ENCODE measurements around the gene F11.
"Not testable (repeated sequence)": the region's sequence is repeated elsewhere in the genome, so short reads cannot be mapped to it uniquely, and the experiment has no call there.

The F11 gene

DNA sequence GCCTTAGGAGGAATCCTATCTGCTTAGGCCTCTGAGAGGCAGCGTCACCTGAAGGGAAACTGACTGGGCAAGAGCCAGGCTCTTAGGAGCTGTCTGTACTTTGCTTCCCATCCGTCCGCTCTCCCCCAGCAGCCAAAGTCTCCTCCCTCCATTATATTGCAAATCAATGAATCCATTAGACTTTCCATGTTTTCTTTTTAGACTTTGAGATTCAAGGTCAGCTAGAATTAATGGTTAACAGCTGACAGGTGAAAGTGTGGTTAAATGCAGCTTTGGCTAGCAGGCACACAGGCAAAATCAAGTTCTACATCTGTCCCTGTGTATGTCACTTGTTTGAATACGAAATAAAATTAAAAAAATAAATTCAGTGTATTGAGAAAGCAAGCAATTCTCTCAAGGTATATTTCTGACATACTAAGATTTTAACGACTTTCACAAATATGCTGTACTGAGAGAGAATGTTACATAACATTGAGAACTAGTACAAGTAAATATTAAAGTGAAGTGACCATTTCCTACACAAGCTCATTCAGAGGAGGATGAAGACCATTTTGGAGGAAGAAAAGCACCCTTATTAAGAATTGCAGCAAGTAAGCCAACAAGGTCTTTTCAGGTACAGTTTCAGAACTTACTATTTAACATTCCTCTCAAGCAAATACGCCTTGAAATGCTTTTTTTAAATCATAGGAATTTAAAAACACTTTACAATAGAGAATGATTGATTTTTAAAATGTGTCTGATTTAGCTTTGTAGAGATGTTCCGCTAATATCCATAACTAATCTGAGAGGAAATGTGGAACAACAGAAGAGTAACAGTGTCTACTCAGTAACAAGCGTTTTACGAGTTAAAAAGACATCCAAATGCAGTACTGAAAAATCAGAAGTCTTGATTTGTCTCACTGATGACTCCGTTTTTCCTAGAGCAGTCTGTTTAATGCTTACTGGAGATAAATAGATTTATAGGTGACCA lies at the start of gene F11:
F11 (plus strand) TSS at position 507 of the 970 bp plus-strand sequence. CDS start 948 bp downstream, outside the sequence.
- no peak for DNase-seq

- DNase-seq, result no peak
Measured at GRCh38 chr4:186216465-186217024, 49.4 kb upstream of the F11 start.

DNA sequence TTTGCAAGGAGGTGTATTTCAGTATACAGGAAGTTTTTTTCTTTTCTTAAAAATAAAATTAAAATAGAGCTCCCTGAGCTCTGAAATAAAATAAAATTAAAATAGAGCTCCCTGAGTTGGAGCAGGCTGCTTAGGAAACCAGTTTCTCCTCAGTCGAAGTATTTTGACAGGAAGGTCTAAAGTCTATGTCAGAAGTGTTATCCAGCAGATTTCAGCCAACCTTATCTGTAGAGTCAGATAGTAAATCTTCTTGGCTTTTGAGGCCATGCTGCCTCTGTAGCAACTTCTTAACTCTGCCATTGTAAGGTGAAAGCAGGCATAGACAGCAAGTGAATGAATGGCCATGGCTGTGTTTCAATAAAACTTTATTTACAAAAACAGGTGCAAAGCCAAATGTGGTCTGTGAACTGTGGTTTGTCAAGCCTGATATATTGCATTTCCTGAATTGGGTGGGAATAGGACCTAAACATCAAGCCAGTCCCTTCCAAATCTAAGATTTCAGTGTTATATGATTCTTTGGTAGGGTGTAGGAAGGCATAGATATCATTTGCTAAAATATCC lies 48.2 kb upstream of the F11 start:
- DNase-seq, result no peak

- no peak for DNase-seq
Measured at GRCh38 chr4:186221624-186222023, 44.4 kb upstream of the F11 start.

- DNase-seq, result no peak
Measured at GRCh38 chr4:186225848-186226247, 40.1 kb upstream of the F11 start.

GRCh38 chr4:186226521-186227189 lies 39.3 kb upstream of the F11 start:
- no peak for DNase-seq

- DNase-seq, result no peak
Measured at GRCh38 chr4:186227221-186227620, 38.8 kb upstream of the F11 start, which contains the start of gene KLKB1. Gene KLKB1, plus strand, starts transcription at chr4:186227507. Its CDS starts 689 bp downstream, at chr4:186228196.

DNA sequence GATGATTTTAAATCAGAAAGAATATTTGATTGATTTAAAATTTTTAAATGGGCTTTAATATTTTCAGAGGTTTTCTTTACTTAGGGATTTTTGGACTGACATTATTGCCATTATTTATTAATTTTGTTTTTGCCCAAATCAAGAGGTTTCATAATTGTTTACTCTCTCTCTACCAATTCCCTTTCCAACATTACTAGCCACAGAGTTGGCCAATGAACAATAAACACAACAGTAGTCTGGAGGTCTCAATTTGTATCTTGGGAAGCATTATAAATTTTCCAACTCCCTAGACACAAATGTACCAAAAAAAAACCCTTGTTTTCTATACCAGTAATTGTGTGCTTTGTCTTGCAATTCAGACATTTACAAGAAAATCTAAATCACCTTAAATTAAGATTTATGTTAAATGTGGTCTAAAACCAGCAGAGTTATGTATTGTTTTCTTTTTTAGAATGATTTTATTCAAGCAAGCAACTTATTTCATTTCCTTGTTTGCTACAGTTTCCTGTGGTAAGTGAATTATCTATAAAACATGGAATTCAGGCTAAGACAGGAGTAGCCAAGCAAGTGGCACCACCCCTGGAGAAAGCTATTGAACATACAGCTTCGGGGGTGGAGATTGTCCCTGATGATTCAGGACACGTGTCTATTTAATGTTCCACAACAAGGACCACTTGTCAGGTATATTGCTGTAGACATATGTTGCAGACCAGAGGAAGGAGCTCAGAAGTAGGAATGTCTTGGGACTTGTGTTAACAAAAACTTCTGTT lies 38.1 kb upstream of the F11 start:
- DNase-seq, result no peak

GRCh38 chr4:186228514-186228894 lies 37.5 kb upstream of the F11 start:
- no peak for DNase-seq

DNA sequence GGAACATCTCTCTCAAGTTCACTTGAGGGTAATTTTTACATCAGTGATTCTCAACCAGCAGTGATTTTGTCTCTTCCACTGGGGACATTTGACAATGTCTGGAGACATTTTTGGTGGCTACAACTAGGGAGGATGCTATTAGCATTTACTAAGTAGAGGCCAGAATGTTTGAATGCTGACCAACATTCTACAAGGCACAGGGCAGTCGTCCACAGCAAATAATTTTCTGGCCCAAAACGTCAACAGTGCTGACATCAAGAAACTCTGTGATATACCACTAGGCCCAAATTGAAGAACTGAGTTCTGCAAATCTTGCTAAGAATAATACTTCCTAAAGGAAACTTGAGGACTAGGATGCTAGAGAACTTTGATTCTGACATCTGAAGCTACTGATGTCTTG lies 31.6 kb upstream of the F11 start:
- DNase-seq, result no peak

GRCh38 chr4:186236126-186236525 lies 29.9 kb upstream of the F11 start:
- DNase-seq, result no peak

- no peak for DNase-seq
Measured at GRCh38 chr4:186240452-186240847, 25.5 kb upstream of the F11 start.

- no peak for DNase-seq
Measured at GRCh38 chr4:186240848-186241491, 25.0 kb upstream of the F11 start.

DNA sequence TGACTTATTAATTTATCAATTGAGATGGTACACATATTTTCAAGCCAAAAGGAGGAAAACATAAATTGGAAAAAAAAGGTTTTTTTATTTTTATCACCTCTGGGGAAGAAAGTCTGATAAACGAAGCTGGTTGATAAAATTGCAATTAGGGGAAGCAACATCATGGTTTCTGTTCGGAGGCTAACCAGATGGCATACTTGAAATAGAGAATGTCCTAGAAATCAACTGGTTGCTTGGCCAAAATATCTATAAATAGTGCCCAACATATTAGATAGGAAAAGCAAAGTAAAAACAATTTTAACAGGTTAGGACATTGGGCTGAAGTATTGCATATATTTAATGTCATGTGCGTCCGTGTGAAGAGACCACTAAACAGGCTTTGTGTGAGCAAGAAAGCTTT lies 24.4 kb upstream of the F11 start:
- DNase-seq, result no peak

GRCh38 chr4:186242031-186242430 lies 24.0 kb upstream of the F11 start:
- not testable (repeated sequence) for DNase-seq

- no peak for DNase-seq
Measured at GRCh38 chr4:186243331-186243730, 22.7 kb upstream of the F11 start.

DNA sequence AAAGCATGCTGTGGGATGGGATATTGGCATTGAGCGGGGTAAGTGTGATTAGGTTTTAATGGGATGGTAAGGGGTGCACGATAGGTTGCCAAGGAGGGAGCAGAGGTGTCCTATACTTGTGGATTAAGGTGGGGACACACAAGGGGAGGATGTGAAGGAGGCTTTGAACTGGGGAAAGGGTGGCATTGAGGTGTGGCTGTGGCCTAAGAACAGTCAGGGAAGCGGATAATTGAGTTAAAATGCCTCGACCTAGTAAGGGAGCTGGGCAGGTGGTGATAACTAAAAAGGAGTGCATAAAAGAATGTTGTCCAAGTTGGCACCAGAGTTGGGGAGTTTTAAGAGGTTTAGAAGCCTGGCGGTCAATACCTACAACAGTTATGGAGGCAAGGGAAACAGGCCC lies 21.2 kb upstream of the F11 start:
- no peak for DNase-seq

GRCh38 chr4:186247062-186247752 lies 18.8 kb upstream of the F11 start:
- not testable (repeated sequence) for DNase-seq

DNA sequence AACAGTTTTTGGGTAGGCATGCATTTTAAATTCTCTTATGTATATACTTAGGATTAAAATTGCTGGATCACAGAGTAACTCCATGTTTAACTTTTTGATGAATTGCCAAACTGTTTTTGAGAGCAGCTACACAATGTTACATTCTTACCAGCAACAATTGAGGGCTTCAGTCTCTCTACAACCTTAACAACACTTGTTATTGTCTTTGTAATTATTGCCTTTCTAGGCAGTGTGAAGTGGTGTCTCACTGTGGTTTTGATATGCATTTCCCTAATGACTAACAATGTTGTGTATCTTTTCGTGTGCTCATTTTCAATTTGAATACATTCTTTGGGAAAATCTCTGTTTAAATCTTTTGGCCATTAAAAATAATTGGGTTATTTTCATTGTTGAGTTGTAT lies 17.3 kb upstream of the F11 start:
- DNase-seq, result no peak

- DNase-seq, result no peak
Measured at GRCh38 chr4:186249785-186250754, 15.9 kb upstream of the F11 start.
